SK-N-SH treated with all-trans-retinoic acid at 6 μM for 48 hours (cell line): ENCODE data around the gene PDLIM3.

Source experiments
- ATAC-seq: fragments of 200-7000 bp; cut with Tn5 transposase; 3 replicates; pipeline ENCODE4 v1.9.1; 2020; ENCODE audit warnings: mild to moderate bottlenecking, moderate library complexity
- ARNTL ChIP-seq: fragments of 450-650 bp; formaldehyde crosslinking; IDR thresholded peaks from 2 replicates; pipeline ENCODE4 v1.5.0; 2020; ENCODE audit warnings: low read depth, mild to moderate bottlenecking, moderate library complexity, borderline replicate concordance
- BACH2 ChIP-seq: fragments of 250-450 bp; sonication (Bioruptor Pico); IDR thresholded peaks from 2 replicates; pipeline ENCODE4 v1.9.0; 2021; ENCODE audit warnings: mild to moderate bottlenecking, borderline replicate concordance
- CREB5 ChIP-seq: fragments of 250-450 bp; sonication (Bioruptor Pico); IDR thresholded peaks from 2 replicates; pipeline ENCODE4 v1.5.1; 2020; ENCODE audit warnings: low read depth, mild to moderate bottlenecking, moderate library complexity
- CSDC2 ChIP-seq: fragments of 250-450 bp; sonication (Bioruptor Pico); IDR thresholded peaks from 2 replicates; pipeline ENCODE4 v1.5.0; 2020; ENCODE audit warnings: mild to moderate bottlenecking, moderate library complexity
- ESRRG ChIP-seq: fragments of 250-450 bp; sonication (Bioruptor Pico); IDR thresholded peaks from 2 replicates; pipeline ENCODE4 v1.6.1; 2021; ENCODE audit warnings: mild to moderate bottlenecking
- GLIS3 ChIP-seq: fragments of 250-450 bp; sonication (Bioruptor Pico); IDR thresholded peaks from 2 replicates; pipeline ENCODE4 v1.5.0; 2020; ENCODE audit warnings: mild to moderate bottlenecking, moderate library complexity
- ISL1 ChIP-seq: fragments of 250-450 bp; sonication (Bioruptor Pico); IDR thresholded peaks from 2 replicates; pipeline ENCODE4 v2.1.2; 2022; ENCODE audit warnings: mild to moderate bottlenecking, moderate library complexity
- OSR1 ChIP-seq: fragments of 250-450 bp; sonication (Bioruptor Pico); IDR thresholded peaks from 2 replicates; pipeline ENCODE4 v1.8.0; 2022; ENCODE audit warnings: moderate library complexity, mild to moderate bottlenecking, inconsistent platforms
- PPARA ChIP-seq: fragments of 250-450 bp; sonication (Bioruptor Pico); IDR thresholded peaks from 2 replicates; pipeline ENCODE4 v1.5.0; 2020; ENCODE audit warnings: mild to moderate bottlenecking, borderline replicate concordance
- SNAI2 ChIP-seq: fragments of 250-450 bp; sonication (Bioruptor Pico); IDR thresholded peaks from 2 replicates; pipeline ENCODE4 v1.5.0; 2020; ENCODE audit warnings: mild to moderate bottlenecking, moderate library complexity
- TCF4 ChIP-seq: fragments of 250-450 bp; sonication (Bioruptor Pico); IDR thresholded peaks from 2 replicates; pipeline ENCODE4 v1.8.0; 2021; ENCODE audit warnings: mild to moderate bottlenecking, moderate library complexity, borderline replicate concordance
- TOX ChIP-seq: fragments of 250-450 bp; sonication (Bioruptor Pico); IDR thresholded peaks from 2 replicates; pipeline ENCODE4 v1.8.0; 2021; ENCODE audit warnings: mild to moderate bottlenecking, moderate library complexity, borderline replicate concordance
- TSHZ2 ChIP-seq: fragments of 250-450 bp; sonication (Bioruptor Pico); IDR thresholded peaks from 2 replicates; pipeline ENCODE4 v1.5.0; 2020; ENCODE audit warnings: mild to moderate bottlenecking, moderate library complexity
- ZC3H10 ChIP-seq: fragments of 250-450 bp; sonication (Bioruptor Pico); IDR thresholded peaks from 2 replicates; pipeline ENCODE4 v1.5.1; 2021; ENCODE audit warnings: mild to moderate bottlenecking, moderate library complexity
- ZFP3 ChIP-seq: fragments of 250-450 bp; sonication (Bioruptor Pico); IDR thresholded peaks from 2 replicates; pipeline ENCODE4 v1.5.0; 2020; ENCODE audit warnings: mild to moderate bottlenecking, moderate library complexity
- ZNF565 ChIP-seq: fragments of 450-650 bp; formaldehyde crosslinking; conservative IDR thresholded peaks from 2 replicates; pipeline ENCODE4 v1.5.0; 2020; ENCODE audit warnings: low read depth, mild to moderate bottlenecking, moderate library complexity
- ZNF70 ChIP-seq: fragments of 450-650 bp; formaldehyde crosslinking; IDR thresholded peaks from 2 replicates; pipeline ENCODE4 v1.5.0; 2020; ENCODE audit warnings: mild to moderate bottlenecking, moderate library complexity
- TF ChIP-seq, protein P1 (sequence below): fragments of 250-450 bp; sonication (Bioruptor Pico); IDR thresholded peaks from 2 replicates; pipeline ENCODE4 v1.8.0; 2020; ENCODE audit warnings: mild to moderate bottlenecking, moderate library complexity, borderline replicate concordance
- TF ChIP-seq, protein P2 (sequence below): fragments of 250-450 bp; sonication (Bioruptor Pico); IDR thresholded peaks from 2 replicates; pipeline ENCODE4 v1.5.1; 2021; ENCODE audit warnings: mild to moderate bottlenecking, moderate library complexity

PDLIM3 gene

GRCh38 chr4:185468999-185469398 lies 66.3 kb downstream of the PDLIM3 start:
- TF ChIP-seq ZFP3 (CRISPR knock-in tag), result no peak
- TF ChIP-seq, all 23 proteins: peak for 0

GRCh38 chr4:185467991-185468390 lies 67.3 kb downstream of the PDLIM3 start:
- ATAC-seq, result no peak
- no peak for TF ChIP-seq ARNTL (CRISPR knock-in tag)
- TF ChIP-seq PPARA (CRISPR knock-in tag), result no peak
- no peak for TF ChIP-seq BACH2 (CRISPR knock-in tag)
- TF ChIP-seq TOX (CRISPR knock-in tag), result no peak
- TF ChIP-seq TCF4 (CRISPR knock-in tag), result no peak
- TF ChIP-seq ZNF565 (CRISPR knock-in tag), result no peak
- no peak for TF ChIP-seq TSHZ2
- no peak for TF ChIP-seq CREB5 (CRISPR knock-in tag)
- TF ChIP-seq ZFP3 (CRISPR knock-in tag), result no peak
- no peak for TF ChIP-seq ZNF70
- no peak for TF ChIP-seq ESRRG
- TF ChIP-seq, protein P1, sequence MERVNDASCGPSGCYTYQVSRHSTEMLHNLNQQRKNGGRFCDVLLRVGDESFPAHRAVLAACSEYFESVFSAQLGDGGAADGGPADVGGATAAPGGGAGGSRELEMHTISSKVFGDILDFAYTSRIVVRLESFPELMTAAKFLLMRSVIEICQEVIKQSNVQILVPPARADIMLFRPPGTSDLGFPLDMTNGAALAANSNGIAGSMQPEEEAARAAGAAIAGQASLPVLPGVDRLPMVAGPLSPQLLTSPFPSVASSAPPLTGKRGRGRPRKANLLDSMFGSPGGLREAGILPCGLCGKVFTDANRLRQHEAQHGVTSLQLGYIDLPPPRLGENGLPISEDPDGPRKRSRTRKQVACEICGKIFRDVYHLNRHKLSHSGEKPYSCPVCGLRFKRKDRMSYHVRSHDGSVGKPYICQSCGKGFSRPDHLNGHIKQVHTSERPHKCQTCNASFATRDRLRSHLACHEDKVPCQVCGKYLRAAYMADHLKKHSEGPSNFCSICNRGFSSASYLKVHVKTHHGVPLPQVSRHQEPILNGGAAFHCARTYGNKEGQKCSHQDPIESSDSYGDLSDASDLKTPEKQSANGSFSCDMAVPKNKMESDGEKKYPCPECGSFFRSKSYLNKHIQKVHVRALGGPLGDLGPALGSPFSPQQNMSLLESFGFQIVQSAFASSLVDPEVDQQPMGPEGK (CRISPR knock-in tag), result no peak
- TF ChIP-seq, protein P2, sequence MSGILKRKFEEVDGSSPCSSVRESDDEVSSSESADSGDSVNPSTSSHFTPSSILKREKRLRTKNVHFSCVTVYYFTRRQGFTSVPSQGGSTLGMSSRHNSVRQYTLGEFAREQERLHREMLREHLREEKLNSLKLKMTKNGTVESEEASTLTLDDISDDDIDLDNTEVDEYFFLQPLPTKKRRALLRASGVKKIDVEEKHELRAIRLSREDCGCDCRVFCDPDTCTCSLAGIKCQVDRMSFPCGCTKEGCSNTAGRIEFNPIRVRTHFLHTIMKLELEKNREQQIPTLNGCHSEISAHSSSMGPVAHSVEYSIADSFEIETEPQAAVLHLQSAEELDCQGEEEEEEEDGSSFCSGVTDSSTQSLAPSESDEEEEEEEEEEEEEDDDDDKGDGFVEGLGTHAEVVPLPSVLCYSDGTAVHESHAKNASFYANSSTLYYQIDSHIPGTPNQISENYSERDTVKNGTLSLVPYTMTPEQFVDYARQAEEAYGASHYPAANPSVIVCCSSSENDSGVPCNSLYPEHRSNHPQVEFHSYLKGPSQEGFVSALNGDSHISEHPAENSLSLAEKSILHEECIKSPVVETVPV (CRISPR knock-in tag), result no peak
- TF ChIP-seq SNAI2, result no peak
- TF ChIP-seq GLIS3 (CRISPR knock-in tag), result no peak

More at GRCh38 chr4:185468999-185469398, 66.3 kb downstream of the PDLIM3 start:
- ATAC-seq, result no peak

DNA sequence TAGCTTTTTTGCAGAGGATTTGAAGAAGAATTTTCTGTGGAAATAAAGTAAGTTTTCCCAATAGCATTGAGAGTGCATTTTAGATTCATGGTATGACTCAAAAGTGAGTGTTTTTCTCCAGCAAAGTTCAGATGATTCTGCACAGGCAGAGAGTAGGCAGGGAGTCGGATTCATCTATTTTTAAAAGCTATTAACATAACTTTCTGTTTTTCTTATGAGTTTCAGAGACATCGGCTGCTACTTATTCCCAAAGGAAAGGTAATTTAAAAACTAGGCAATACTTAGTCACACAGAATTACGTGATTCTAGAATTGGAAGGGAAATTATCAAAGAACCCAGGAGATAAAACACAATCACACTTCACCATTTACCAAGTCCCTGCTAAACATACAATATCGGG lies 68.2 kb downstream of the PDLIM3 start:
- no peak for TF ChIP-seq CREB5 (CRISPR knock-in tag)
- TF ChIP-seq TSHZ2, result no peak
- TF ChIP-seq ZNF565 (CRISPR knock-in tag), result no peak

DNA sequence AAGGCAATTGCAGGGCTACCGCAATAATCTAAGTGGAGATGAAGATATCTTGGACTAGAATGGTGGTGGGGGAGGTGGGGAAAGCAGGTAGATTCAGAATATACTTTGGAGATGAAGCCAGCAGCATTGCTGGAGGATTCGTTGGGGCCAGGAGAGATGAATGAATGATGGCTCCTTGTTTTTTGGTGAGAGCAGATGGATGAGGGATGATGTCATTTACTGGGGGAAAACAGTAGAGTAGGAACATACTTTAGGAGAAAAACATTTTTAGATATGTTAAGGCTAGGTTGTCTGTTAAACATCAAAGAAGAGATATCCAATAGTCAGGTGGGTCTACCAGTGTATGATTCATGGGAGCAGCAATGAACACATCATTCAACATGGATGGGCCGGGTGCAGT lies 69.6 kb downstream of the PDLIM3 start:
- no peak for ATAC-seq
- TF ChIP-seq ZNF565 (CRISPR knock-in tag), result no peak
- TF ChIP-seq GLIS3 (CRISPR knock-in tag), result no peak
- no peak for TF ChIP-seq ZC3H10 (CRISPR knock-in tag)
- TF ChIP-seq ISL1 (CRISPR knock-in tag), result no peak
- no peak for TF ChIP-seq CREB5 (CRISPR knock-in tag)
- no peak for TF ChIP-seq SNAI2
- TF ChIP-seq ARNTL (CRISPR knock-in tag), result no peak
- no peak for TF ChIP-seq CSDC2
- TF ChIP-seq OSR1, result no peak
- TF ChIP-seq TSHZ2, result no peak

More for the DNA sequence above, 68.2 kb downstream of the PDLIM3 start:
- no peak for ATAC-seq
